GM18499 (cell line): ENCODE results near the gene AMMECR1.

Experiments
- ATAC-seq: cut with Tn5 transposase; IDR thresholded peaks from one replicate; pipeline ENCODE4 v1.9.1; 2021; ENCODE audit warnings: moderate number of reproducible peaks; ENCODE audit not compliant: insufficient read depth, unreplicated experiment

Gene AMMECR1

GRCh38 chrX:110216027-110216426 lies 101.9 kb downstream of the AMMECR1 start:
- ATAC-seq: no peak

GRCh38 chrX:110215411-110215810 lies 102.5 kb downstream of the AMMECR1 start:
- no peak for ATAC-seq

DNA sequence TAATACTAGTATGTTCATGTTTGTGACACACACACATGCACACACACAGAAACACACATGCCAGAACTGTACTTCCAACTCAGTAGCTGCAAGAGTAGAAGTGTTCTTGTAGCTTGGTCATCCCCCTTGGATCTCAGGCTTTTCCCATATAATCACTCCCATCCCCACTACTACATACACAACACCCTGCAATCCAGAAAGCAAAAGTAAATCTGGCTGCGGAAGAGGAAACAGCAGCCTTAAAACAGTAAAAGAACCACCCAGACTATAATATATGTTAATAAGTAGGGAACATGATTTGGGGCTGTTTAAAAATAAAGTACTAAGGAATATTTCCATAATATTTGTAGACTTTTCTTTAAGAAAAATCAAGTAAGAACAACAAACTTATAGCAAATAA lies 103.2 kb downstream of the AMMECR1 start:
- ATAC-seq: no peak

DNA sequence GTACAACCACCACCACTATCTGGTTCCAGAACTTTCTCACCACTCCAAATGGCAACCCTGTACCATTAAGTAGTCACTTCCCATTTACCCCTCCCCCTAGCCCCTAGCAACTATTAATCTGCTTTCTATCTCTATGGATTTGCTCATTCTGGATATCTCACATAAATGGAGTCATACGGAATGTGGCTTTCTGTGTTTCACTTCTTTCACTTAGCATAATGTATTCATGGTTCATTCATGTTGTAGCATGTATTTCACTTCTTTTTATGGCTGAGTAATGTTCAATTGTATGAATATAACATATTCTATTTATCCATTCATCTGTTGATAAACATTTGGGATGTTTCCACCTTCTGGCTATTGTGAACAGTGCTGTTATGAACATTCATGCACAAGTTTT lies 104.7 kb downstream of the AMMECR1 start:
- ATAC-seq: no peak

DNA sequence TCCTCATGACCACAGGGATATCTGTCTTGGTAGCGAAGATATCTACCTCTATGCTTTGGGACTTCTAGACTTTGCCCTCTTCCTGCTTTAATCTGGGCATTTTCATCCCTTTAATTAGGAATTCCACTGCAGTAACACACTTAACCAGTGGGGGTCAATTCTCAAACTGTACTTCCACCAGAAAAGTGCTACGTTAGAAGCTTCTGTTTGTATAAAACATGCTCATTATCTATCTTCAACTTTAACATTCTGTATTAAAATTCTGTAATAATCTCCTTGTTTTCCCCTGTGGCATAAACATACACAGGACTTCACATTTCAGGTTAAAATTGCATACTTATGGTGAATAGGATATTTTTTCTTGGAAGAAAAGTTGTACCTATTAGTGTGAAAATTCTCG lies 105.6 kb downstream of the AMMECR1 start:
- no peak for ATAC-seq

DNA sequence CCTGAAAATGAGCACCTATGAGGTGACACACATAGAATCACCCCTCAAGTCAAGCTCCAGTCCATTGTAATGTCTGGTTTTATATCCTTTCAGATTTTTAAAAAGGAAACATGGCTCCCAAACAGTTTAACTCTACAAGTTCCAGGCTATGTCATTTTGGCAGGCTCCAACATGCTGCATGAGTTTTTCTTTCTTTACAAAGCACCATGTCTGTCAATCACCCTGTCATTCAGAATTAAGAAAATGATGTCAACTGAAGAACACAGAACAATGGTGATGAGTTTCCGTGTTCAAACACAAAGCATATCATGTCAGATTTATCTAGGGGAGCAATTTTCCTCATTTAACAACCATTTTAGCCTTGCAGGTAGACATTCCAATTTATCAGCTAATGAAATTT lies 106.5 kb downstream of the AMMECR1 start:
- ATAC-seq: no peak

DNA sequence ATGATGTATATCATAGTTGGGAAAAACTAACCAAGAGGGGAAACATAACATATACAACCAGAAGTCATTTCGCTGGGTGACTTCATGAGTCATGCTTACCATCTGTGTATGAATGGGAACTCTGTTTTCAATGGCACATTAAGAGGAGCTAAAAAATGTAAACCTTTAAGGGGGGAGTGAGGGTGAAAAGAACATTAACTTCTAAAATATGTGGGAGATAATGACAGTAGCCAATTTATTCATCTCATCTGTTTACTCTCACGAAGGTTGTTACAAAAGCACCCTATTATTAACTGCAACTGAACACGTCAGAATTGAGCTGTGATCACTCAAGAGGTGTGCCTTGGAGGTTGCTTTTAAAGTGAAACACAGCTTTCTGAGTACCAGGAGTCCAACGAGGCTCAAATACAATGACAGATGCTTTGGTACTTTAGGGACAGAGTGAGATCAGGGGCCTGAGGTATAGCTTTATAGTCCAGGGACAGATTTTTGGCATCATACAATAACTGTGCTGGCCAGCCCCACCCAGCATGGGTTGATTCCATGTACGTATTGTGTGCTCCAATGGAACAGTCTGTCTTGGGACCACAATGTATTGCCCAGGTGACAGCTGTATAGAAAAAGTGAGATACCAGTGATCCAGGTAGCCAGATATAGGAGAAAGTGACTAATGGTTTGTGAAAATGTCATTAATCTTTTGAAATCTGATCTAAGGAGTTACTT lies 107.3 kb downstream of the AMMECR1 start:
- ATAC-seq: no peak

- no peak for ATAC-seq
Measured at GRCh38 chrX:110208092-110208491, 109.8 kb downstream of the AMMECR1 start.

DNA sequence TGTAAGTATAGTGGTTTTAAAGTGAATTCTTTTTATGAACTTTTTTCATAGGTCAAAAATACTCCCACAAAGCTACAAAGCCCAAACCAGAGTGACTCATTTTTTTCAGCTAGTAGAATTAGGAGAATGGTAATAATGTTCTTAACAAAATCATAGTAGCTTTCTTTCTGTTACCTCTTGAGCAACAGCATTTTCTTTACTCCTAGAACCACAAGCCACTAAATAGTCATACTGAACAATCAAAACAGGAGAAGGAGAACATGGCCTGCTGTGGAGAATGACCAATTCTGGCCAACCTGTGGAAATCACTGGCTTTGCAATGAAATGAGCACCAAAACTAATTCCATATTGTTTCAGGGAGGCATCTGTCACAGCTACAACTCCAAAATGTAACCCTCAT lies 112.9 kb downstream of the AMMECR1 start:
- no peak for ATAC-seq

- no peak for ATAC-seq
Measured at GRCh38 chrX:110201799-110202198, 116.1 kb downstream of the AMMECR1 start.

DNA sequence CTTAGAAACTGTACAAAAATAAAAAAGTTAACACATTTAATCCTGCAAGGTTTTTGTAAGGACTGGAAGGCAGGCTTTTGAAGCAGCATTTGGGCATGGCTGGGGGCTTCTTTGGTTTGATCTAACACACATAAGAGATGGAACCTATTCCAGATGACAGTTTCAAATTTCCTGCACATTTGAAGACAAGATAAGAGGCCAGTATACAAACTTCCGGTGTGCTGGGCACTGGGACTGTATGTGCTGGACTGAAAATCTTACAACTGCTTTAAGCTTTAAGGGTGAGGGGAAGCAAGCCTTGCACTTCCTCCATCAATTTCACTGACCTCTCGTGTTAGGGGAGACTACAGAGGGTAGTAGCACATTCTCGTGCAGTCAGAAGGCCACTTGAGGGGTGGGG lies 122.9 kb downstream of the AMMECR1 start:
- ATAC-seq: no peak

DNA sequence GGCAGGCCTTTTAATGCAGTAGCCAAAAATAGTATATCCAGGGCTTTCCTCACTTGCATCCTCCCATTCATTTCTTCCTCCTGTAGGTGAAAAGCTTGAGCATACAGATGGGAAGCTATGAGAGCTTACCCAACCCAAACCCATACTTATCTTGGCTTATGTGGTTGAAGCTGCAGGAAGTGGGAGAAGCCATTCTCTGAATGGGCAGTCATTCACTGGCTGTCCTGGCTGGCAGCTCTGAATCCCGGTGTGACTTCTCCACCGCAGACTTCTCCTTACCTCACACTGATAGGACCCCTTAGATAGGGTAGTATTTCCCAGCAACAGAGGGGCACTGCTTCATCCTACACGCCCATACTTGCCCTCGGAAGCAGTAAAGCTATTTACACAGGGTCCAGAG lies 125.4 kb downstream of the AMMECR1 start:
- no peak for ATAC-seq

DNA sequence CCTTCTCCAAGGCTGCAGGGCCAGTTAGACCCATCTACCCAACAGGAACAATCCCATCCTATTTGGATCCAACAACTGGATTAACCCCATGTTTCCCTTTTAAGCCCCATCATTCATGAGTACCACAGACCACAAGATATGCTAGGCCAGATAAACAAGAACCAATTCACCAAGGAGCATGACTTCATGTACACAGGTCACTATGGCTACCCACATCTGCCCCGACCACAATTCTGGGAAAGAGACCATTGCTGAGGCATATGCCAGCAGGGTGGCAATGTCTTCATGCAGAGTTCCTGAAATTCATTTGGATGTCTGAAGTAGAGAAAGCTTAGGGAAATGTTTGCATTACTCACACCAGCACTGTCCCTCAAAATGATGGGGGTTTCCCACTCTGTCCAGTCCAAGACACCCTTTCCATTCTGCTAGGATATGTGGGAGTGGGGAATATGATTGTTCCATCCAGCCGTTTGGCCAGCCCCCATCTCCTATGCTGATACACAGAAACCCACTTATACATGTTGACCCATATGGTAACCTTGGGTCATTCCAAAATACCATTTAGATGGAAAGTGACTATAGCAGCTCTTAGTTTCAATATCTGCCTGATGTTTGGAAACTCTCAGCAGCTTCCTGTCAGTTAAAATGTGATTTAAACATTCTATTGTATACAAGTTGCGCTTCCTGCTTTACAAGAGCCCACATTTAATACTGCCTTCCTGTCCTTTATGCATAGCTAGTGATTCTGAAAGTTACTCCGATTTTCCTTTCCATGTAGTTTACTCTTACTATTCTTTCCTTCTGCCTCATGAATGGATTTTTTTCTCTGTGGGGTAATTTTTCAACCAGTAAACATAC lies 129.0 kb downstream of the AMMECR1 start:
- no peak for ATAC-seq

GRCh38 chrX:110183314-110183713 lies 134.6 kb downstream of the AMMECR1 start:
- ATAC-seq: no peak

DNA sequence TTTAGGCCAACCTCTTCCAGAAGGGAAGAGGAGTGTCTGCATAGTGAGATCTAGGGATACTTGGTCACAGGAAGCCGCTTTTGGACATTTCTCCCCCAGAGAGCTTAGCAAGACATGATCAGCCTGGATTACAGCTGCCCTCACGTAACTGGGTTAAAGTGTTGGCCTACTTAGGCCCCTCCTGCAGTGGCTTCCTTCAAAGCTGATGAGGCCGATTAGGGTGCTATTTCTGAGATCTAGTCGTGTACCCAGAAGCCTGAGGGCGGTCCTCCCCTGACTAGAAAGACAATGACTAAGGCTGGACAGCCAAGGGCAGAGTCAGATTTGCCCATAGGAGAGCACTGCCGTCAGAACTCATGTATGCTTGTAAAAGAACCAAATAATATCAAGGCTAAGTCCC lies 135.0 kb downstream of the AMMECR1 start:
- no peak for ATAC-seq

DNA sequence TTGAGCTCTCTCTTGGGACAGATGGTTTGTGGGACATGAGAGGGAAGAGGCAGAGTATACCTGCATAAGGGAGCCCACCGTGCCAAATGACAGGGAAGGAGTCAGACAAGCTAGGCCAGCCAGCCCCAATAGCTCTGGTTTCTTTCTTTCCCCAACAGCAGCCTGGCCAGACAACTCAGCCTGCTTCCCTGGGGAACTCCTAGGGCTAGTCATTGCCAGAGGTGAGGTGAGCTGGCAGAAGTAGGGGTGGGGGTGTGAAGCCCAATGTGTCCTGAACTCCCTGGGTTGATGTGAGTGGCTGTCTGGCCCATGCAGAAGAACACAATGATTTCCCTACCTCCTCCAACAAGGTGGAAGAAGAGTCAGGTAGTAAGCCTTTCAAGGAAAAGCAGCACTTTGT lies 135.5 kb downstream of the AMMECR1 start:
- ATAC-seq: no peak

- no peak for ATAC-seq
Measured at GRCh38 chrX:110181459-110182137, 136.3 kb downstream of the AMMECR1 start.

GRCh38 chrX:110180928-110181310 lies 137.0 kb downstream of the AMMECR1 start:
- peak; percentile 55 for ATAC-seq

DNA sequence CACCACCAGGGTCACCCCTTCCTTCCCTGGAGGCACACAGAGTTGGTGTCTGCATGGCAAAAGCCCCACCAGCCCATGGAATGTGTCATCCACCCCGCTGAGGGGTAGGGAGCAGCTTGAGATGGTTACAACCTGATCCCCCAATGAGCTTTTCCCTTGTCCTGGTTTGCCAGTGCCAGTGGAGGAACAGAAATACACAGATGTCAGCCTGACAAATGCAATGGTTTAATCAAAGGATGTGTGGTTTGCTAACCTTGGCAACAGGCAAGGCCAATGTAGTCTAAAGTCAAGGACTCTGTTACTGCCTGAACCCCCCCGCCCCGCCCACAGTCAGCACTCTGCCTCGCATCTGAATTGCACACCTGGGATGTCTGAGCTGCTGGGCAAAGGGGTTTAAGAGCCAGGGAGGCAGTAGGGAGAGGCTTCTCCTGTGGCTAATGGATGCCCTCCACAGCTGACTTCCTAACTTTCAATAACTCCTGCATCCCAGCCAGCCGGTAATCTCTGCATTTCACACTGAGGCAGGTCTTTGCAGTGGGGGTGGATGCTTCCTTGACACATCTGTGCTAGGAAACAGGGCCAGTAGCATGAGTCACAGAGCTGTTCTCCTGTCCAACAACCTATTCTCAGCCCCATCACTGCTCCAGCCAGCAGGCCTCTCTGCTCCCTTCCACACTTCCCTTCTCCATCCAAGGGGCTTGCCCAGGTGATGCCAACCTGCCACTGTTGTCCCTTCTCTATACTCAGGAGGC lies 137.5 kb downstream of the AMMECR1 start:
- no peak for ATAC-seq

DNA sequence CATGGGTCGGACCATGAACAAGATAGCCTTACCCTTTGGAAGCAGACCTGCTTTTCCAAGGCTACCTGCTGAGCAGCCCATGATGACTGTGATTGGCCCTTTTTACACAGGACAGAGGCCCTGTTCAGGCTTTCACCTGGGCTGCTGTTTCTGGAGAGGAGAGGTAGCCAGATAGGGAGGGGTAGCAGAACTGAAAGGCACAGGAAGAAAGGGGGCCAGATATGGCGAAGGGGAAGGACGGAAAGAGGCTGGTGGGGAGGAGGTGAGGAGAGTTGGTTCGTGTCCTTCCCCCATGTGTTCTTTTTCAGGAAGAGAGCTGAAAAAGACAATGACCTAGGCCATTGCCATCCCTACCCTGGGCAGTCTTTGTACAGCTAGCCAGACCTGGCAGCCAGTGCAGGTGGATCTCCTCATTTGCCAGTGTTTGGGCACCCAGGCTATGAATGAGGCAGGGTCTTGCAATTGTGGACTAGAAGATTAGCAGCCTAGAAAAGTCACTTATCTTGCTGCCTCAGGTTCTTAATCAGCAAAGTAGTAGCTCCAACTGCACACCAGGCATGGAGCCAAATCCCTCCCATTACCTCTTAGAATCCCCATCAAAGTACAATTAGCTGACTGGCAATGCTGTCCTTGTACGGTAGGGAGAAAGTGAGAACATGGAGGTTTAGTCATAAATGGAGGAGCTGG lies 139.6 kb downstream of the AMMECR1 start:
- no peak for ATAC-seq
